ENCODE data around the gene ATP5F1D. TPM values are rescaled to one million over a fixed set of nuclear protein-coding genes. Genes with fewer than 3 reads are reported as not detected.

ATP5F1D gene
- total RNA-seq (2016; rRNA removed; fragmentation: Illumina TruSeq; extraction: Trizol): 78.7 and 88.0 TPM in 2 replicates
- total RNA-seq (2016; cell fraction: cytosol; rRNA removed; fragmentation: Illumina TruSeq; extraction: Trizol; ENCODE audit: low read depth): 72.7 and 79.4 TPM in 2 replicates
- total RNA-seq (2016; cell fraction: insoluble cytoplasmic fraction; rRNA removed; fragmentation: Illumina TruSeq; extraction: Trizol): 80.1 and 93.1 TPM in 2 replicates
- total RNA-seq (2016; cell fraction: membrane; rRNA removed; fragmentation: Illumina TruSeq; extraction: Trizol): 72.8 and 84.2 TPM in 2 replicates
- 40.6 and 53.8 TPM in 2 replicates for total RNA-seq (2016; cell fraction: nucleus; rRNA removed; fragmentation: Illumina TruSeq; extraction: Trizol)
- polyA plus RNA-seq (2011; rRNA removed): 39.4 and 49.3 TPM in 2 replicates
- polyA plus RNA-seq (2011; cell fraction: cytosol; rRNA removed): 61.0 and 112 TPM in 2 replicates
- 105 and 111 TPM in 2 replicates for polyA plus RNA-seq (2011; cell fraction: nucleus; rRNA removed)
- polyA plus RNA-seq (2012): 67.0 and 70.9 TPM in 2 replicates
- 126 and 135 TPM in 2 replicates for polyA plus RNA-seq (2016; cell fraction: cytosol; fragmentation: Illumina TruSeq; extraction: Trizol; ENCODE audit: low read depth)
- polyA plus RNA-seq (2016; cell fraction: insoluble cytoplasmic fraction; fragmentation: Illumina TruSeq; extraction: Trizol; ENCODE audit: low read depth): 131 and 155 TPM in 2 replicates
- 112 and 121 TPM in 2 replicates for polyA plus RNA-seq (2016; cell fraction: membrane; fragmentation: Illumina TruSeq; extraction: Trizol; ENCODE audit: low read depth)
- polyA plus RNA-seq (2016; cell fraction: nucleus; fragmentation: Illumina TruSeq; extraction: Trizol; ENCODE audit: insufficient read depth, low read depth): 129 and 134 TPM in 2 replicates
- polyA minus RNA-seq (2011; rRNA and poly(A)+ RNA removed; ENCODE audit: low replicate concordance): 60.5 and 86.6 TPM in 2 replicates
- polyA minus RNA-seq (2011; cell fraction: cytosol; rRNA and poly(A)+ RNA removed): 53.6 and 68.0 TPM in 2 replicates
- polyA minus RNA-seq (2011; cell fraction: nucleus; rRNA and poly(A)+ RNA removed): 14.7 and 18.9 TPM in 2 replicates
- percentile 75 among the genes with signal in this experiment for Bru-seq, nascent RNA
- percentile 86 among the genes with signal in this experiment for BruChase-seq, experiment 1, labeled RNA remaining after a 6-hour chase
- BruChase-seq, experiment 2, labeled RNA remaining after a 2-hour chase: percentile 80 among the genes with signal in this experiment
- long read RNA-seq, experiment 1, transcript ATP5F1D-202 (5 exons, 704 nt): major isoform, 172 of 289 reads
- long read RNA-seq, experiment 1, transcript ATP5F1D-201 (4 exons, 997 nt): minor isoform, 103 of 289 reads
- long read RNA-seq, experiment 1, partial matches to known transcripts: 3 of 289 reads
- long read RNA-seq, experiment 1, other reads (novel, unspliced or antisense): 6 of 289 reads
- long read RNA-seq, experiment 2, transcript ATP5F1D-204 (2 exons, 640 nt): minor isoform, 8 of 315 reads
- long read RNA-seq, experiment 2, transcript ATP5F1D-202 (5 exons, 704 nt): major isoform, 155 of 315 reads
- long read RNA-seq, experiment 2, transcript ATP5F1D-203 (3 exons, 1,393 nt): minor isoform, 9 of 315 reads
- long read RNA-seq, experiment 2, transcript ATP5F1D-201 (4 exons, 997 nt): minor isoform, 107 of 315 reads
- long read RNA-seq, experiment 2, partial matches to known transcripts: 16 of 315 reads
- long read RNA-seq, experiment 2, other reads (novel, unspliced or antisense): 7 of 315 reads

DNA sequence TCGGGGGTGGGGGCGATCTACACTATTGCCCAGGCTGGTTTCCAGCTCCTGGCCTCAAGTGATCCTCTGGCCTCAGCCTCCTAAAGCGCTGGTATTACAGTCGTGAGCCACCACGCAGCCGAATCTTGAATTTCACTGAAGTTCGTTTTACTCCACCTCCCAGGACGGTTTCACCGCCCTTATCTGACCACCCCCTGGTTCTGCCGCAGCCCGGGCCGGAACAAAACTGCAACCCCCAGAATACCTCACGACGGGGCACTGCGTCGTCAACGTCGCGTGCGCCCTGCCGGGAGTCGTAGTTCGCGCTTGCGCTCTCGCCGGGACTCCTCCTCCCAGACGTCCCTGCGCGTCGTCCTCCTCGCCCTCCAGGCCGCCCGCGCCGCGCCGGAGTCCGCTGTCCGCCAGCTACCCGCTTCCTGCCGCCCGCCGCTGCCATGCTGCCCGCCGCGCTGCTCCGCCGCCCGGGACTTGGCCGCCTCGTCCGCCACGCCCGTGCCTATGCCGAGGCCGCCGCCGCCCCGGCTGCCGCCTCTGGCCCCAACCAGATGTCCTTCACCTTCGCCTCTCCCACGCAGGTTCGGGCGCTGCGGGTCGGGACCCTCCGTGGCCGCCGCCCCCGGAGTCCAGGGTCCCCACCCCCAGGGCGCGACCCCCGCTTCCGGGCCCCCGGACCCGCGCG is at the start of gene ATP5F1D:
Gene ATP5F1D (plus strand): TSS at position 335 of the 679 bp plus-strand sequence. CDS start 100 bp downstream, at position 435.
- Histone ChIP-seq H3K36me3 (replicated peaks in 1 of 2; ENCODE audit: control insufficient read depth in 1 of 2, insufficient read depth in 2 of 2, low read length in 2 of 2) (no peaks in the 10 kb centered on the region), H3K27ac (ENCODE audit: extremely low read length, insufficient read depth, low read length) (peak within 1 kb of the TSS; percentile 96), H3K4me3 (replicated peaks in 1 of 3; ENCODE audit: insufficient read depth in 1 of 3, low read depth in 2 of 3, low read length in 3 of 3) (peak within 1 kb of the TSS; percentile 80 to 93 (median 90)), H3K4me1 (ENCODE audit: insufficient read depth, low read length) (peaks cover 67% of the 10 kb centered on the region), H4K20me1 (ENCODE audit: insufficient read depth, low read length) (no peaks in the 10 kb centered on the region), H3K4me2 (ENCODE audit: low read depth, low read length) (peak within 1 kb of the TSS; percentile 81), H3K9ac (ENCODE audit: insufficient read depth, low read depth, low read length) (peak within 1 kb of the TSS; percentile 88), H3K9me3 (ENCODE audit: low read length) (no peaks in the 10 kb centered on the region), H3K79me2 (ENCODE audit: insufficient read depth, low read length) (peaks cover 22% of the 10 kb centered on the region), H2AFZ (ENCODE audit: low read length) (no peak within 1 kb of the TSS), H3K27me3 (ENCODE audit: control insufficient read depth in 1 of 2, insufficient read depth in 2 of 2, low read length in 2 of 2) (no peaks in the 10 kb centered on the region)
- no TSS peak for BruUV-seq (replicated peaks)
- in situ Hi-C loops (cut with HindIII; ENCODE audit: extremely low pct_ligation_motif_present, low pct_unique_long_range_greater_than_20kb): loop anchor here (5.0 kb wide), 1 partner anchor 36 kb away; the partner anchor contains the start of gene FAM174C
- POLR2A ChIA-PET: interaction anchor here (0.6 to 10.1 kb wide), 8 partner anchors 9 to 570 kb away, joined by 3 to 469 read pairs (median 4); partner anchors contain the start of gene CIRBP
- intact Hi-C loops (cut with micrococcal nuclease; ENCODE audit: unreplicated experiment): no loop called here
- DNase-seq (ENCODE audit: low spot score) (peak; percentile 88), FAIRE-seq (peak; percentile 91), ATAC-seq (peak; percentile 26)
- CTCF ChIA-PET (ENCODE audit: low intra/inter-chr PET ratio, low total read pairs): interaction anchor here (2.2 kb wide), 1 partner anchor 20 kb away, joined by 17 read pairs; no protein-coding TSS in a partner anchor
- WGBS (ENCODE audit: low lambda C conversion rate): under 1% methylated on average over 29 of the region's 79 CpGs
- TF ChIP-seq, protein P1, sequence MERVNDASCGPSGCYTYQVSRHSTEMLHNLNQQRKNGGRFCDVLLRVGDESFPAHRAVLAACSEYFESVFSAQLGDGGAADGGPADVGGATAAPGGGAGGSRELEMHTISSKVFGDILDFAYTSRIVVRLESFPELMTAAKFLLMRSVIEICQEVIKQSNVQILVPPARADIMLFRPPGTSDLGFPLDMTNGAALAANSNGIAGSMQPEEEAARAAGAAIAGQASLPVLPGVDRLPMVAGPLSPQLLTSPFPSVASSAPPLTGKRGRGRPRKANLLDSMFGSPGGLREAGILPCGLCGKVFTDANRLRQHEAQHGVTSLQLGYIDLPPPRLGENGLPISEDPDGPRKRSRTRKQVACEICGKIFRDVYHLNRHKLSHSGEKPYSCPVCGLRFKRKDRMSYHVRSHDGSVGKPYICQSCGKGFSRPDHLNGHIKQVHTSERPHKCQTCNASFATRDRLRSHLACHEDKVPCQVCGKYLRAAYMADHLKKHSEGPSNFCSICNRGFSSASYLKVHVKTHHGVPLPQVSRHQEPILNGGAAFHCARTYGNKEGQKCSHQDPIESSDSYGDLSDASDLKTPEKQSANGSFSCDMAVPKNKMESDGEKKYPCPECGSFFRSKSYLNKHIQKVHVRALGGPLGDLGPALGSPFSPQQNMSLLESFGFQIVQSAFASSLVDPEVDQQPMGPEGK (CRISPR knock-in tag; IDR thresholded peaks at IDR 0.05): peak; percentile 59; the same call in 1 of the 2 replicates
- TF ChIP-seq YEATS2 (CRISPR knock-in tag; IDR thresholded peaks at IDR 0.05; ENCODE audit: borderline replicate concordance) (peak; percentile 60; the same call in 1 of the 2 replicates), SP1 (IDR thresholded peaks at IDR 0.05) (no peak), SP1 (CRISPR knock-in tag; IDR thresholded peaks at IDR 0.05) (peak; percentile 54), LRRFIP1 (CRISPR knock-in tag; conservative IDR thresholded peaks at IDR 0.05) (no peak), ZNF335 (CRISPR knock-in tag; IDR thresholded peaks at IDR 0.05) (peak; percentile 98), ZUFSP (CRISPR knock-in tag; IDR thresholded peaks at IDR 0.05; ENCODE audit: borderline replicate concordance) (no peak), DMAP1 (CRISPR knock-in tag; IDR thresholded peaks at IDR 0.05) (0 out of 2 replicates have a peak, but pooled peaks have one; percentile 26), GATAD1 (CRISPR knock-in tag; IDR thresholded peaks at IDR 0.05) (peak; percentile 91), ZNF589 (CRISPR knock-in tag; conservative IDR thresholded peaks at IDR 0.05) (no peak), MXI1 (IDR thresholded peaks at IDR 0.05; ENCODE audit: borderline replicate concordance, low read depth, low read length) (peak; percentile 93; the same call in 1 of the 3 replicates)

All from HepG2 (cell line).